SK-N-SH (cell line): Measurements from ENCODE around the gene RCSD1. TPM values are rescaled to one million over a fixed set of nuclear protein-coding genes. Genes with fewer than 3 reads are reported as not detected.

Experiments used
- CTCF ChIA-PET: fragments of 300-600, 350-600 bp; formaldehyde crosslinking; extraction: SDS; loops from one replicate; lab custom pipeline; 2021; lab: Yijun Ruan, JAX
- POLR2A ChIA-PET: fragments of 350-600 bp; sonication (Branson Sonifier 250); formaldehyde crosslinking; extraction: SDS; loops from one replicate; lab custom pipeline; 2020; ENCODE audit warnings: antibody characterized with exemption, inconsistent platforms; lab: Yijun Ruan, JAX
- DNase-seq: peaks from one replicate; pipeline ENCODE4 v3.0.0; 2012
- H2AFZ ChIP-seq: fragments of 200-600 bp; sonication (generic); 2 replicates; pipeline ENCODE4 v1.8.1; 2016; ENCODE audit warnings: antibody characterized with exemption, mild to moderate bottlenecking, low read depth
- H3F3A ChIP-seq: fragments of 200-600 bp; sonication (generic); replicated peaks from 2 replicates; pipeline ENCODE3; 2016; ENCODE audit warnings: antibody characterized with exemption, mild to moderate bottlenecking; ENCODE audit not compliant: insufficient read depth
- H3K27ac ChIP-seq, 2 experiments: fragments of 200-500 bp in 1 of 2; fragments of 200-600 bp in 1 of 2; sonication (Bioruptor generic) in 1 of 2; sonication (generic), shearing (Covaris generic) in 1 of 2; 2 replicates each; pipeline versions ENCODE4 v1.5.1 to v1.6.1; 2014 to 2016; ENCODE audit warnings: low read depth in 2 of 2, inconsistent platforms in 1 of 2, low read length in 1 of 2, mild to moderate bottlenecking in 1 of 2, mixed read lengths in 1 of 2
- H3K27me3 ChIP-seq: fragments of 200-600 bp; sonication (generic), shearing (Covaris generic); 2 replicates; pipeline ENCODE4 v1.6.1; 2016; ENCODE audit warnings: mixed run types; ENCODE audit not compliant: insufficient read depth
- H3K36me3 ChIP-seq, 2 experiments: fragments of 200-500 bp in 1 of 2; fragments of 200-600 bp in 1 of 2; sonication (Bioruptor generic) in 1 of 2; sonication (generic) in 1 of 2; replicated peaks in 1 of 2; 2 replicates each; pipeline versions ENCODE3 to v1.5.1; 2014 to 2016; ENCODE audit warnings: low read length in 1 of 2, mild to moderate bottlenecking in 1 of 2; ENCODE audit not compliant: insufficient read depth in 2 of 2, control insufficient read depth in 1 of 2
- H3K4me1 ChIP-seq, 2 experiments: fragments of 200-500 bp in 1 of 2; fragments of 200-600 bp in 1 of 2; sonication (Bioruptor generic) in 1 of 2; sonication (generic), shearing (Covaris generic) in 1 of 2; 2 replicates each; pipeline versions ENCODE4 v1.5.1 to v1.6.1; 2014 to 2016; ENCODE audit warnings: low read depth in 1 of 2, low read length in 1 of 2, mixed run types in 1 of 2; ENCODE audit not compliant: insufficient read depth in 2 of 2, control insufficient read depth in 1 of 2
- H3K4me2 ChIP-seq: fragments of 200-600 bp; sonication (generic), shearing (Covaris generic); 2 replicates; pipeline ENCODE4 v1.6.1; 2017; ENCODE audit warnings: mixed run types
- H3K4me3 ChIP-seq, 2 experiments: fragments of 200-500 bp in 1 of 2; fragments of 200-600 bp in 1 of 2; sonication (Bioruptor generic) in 1 of 2; sonication (generic), shearing (Covaris generic) in 1 of 2; 2 replicates each; pipeline versions ENCODE4 v1.5.1 to v1.8.1; 2014 to 2016; ENCODE audit warnings: low read depth in 2 of 2, inconsistent platforms in 1 of 2, low read length in 1 of 2, mild to moderate bottlenecking in 1 of 2, mixed read lengths in 1 of 2, moderate library complexity in 1 of 2
- H3K79me2 ChIP-seq: fragments of 200-600 bp; sonication (generic); 2 replicates; pipeline ENCODE4 v1.8.1; 2017; ENCODE audit warnings: mild to moderate bottlenecking; ENCODE audit not compliant: insufficient read depth
- H3K9ac ChIP-seq: fragments of 200-600 bp; sonication (generic); 2 replicates; pipeline ENCODE4 v1.6.1; 2017; ENCODE audit warnings: mixed run types
- H3K9me2 ChIP-seq: fragments of 200-600 bp; sonication (generic); 2 replicates; pipeline ENCODE4 v1.6.1; 2017; ENCODE audit warnings: mixed run types
- H3K9me3 ChIP-seq: fragments of 200-600 bp; sonication (generic); 2 replicates; pipeline ENCODE4 v1.6.1; 2017; ENCODE audit warnings: mixed run types, mild to moderate bottlenecking, moderate library complexity
- H4K20me1 ChIP-seq: fragments of 200-600 bp; sonication (generic); 2 replicates; pipeline ENCODE4 v1.6.1; 2017; ENCODE audit warnings: mild to moderate bottlenecking, mixed run types; ENCODE audit not compliant: insufficient read depth
- EP300 ChIP-seq, 2 experiments: IDR thresholded peaks; 2 replicates each; pipeline versions ENCODE4 v1.4.0 to v1.6.1; 2012; ENCODE audit warnings: borderline replicate concordance in 1 of 2, low read depth in 1 of 2, low read length in 1 of 2
- FOSL2 ChIP-seq: IDR thresholded peaks from 2 replicates; pipeline ENCODE4 v1.4.0; 2012; ENCODE audit warnings: low read depth, mild to moderate bottlenecking, moderate library complexity, borderline replicate concordance
- FOXJ3 ChIP-seq: sonication (generic); formaldehyde crosslinking; IDR thresholded peaks from 2 replicates; pipeline ENCODE4 v1.5.1; 2020; ENCODE audit warnings: mild to moderate bottlenecking, missing genetic modification reagents
- GABPA ChIP-seq: IDR thresholded peaks from 2 replicates; pipeline ENCODE4 v1.4.0; 2012; ENCODE audit warnings: low read depth, mild to moderate bottlenecking
- GATA2 ChIP-seq: sonication (generic); formaldehyde crosslinking; IDR thresholded peaks from 2 replicates; pipeline ENCODE4 v1.5.0; 2020; ENCODE audit warnings: mild to moderate bottlenecking, missing genetic modification reagents
- MXI1 ChIP-seq: IDR thresholded peaks from 2 replicates; pipeline ENCODE4 v1.6.1; 2012; ENCODE audit warnings: mild to moderate bottlenecking, low read depth, low read length, improper control_type of control experiment
- NRF1 ChIP-seq: IDR thresholded peaks from 2 replicates; pipeline ENCODE4 v1.6.1; 2012; ENCODE audit warnings: low read depth, mild to moderate bottlenecking, low read length
- POLR2AphosphoS5 ChIP-seq: IDR thresholded peaks from 2 replicates; pipeline ENCODE4 v1.6.1; 2012; ENCODE audit warnings: low read depth, low read length
- RAD21 ChIP-seq: IDR thresholded peaks from 2 replicates; pipeline ENCODE4 v1.6.1; 2012; ENCODE audit warnings: mild to moderate bottlenecking, low read length
- RXRA ChIP-seq: IDR thresholded peaks from 2 replicates; pipeline ENCODE4 v1.4.0; 2012; ENCODE audit warnings: low read depth, mild to moderate bottlenecking, borderline replicate concordance
- SIN3A ChIP-seq: IDR thresholded peaks from 2 replicates; pipeline ENCODE4 v1.6.1; 2012; ENCODE audit warnings: low read depth, mild to moderate bottlenecking, low read length, moderate library complexity, borderline replicate concordance
- TAF1 ChIP-seq: IDR thresholded peaks from 2 replicates; pipeline ENCODE4 v1.6.1; 2012; ENCODE audit warnings: low read depth, mild to moderate bottlenecking, low read length, moderate library complexity, borderline replicate concordance
- USF2 ChIP-seq: fragments of 150-350 bp; IDR thresholded peaks from 2 replicates; pipeline ENCODE4 v1.6.1; 2017; ENCODE audit warnings: antibody characterized with exemption, low read length, low read depth, borderline replicate concordance
- ZBTB33 ChIP-seq: IDR thresholded peaks from 2 replicates; pipeline ENCODE4 v1.4.0; 2012; ENCODE audit warnings: low read depth, borderline replicate concordance
- WGBS: methylation state at CpG from one replicate; pipeline ENCODE4 v1.1.6; 2017; ENCODE audit warnings: low lambda C conversion rate; 5-methylcytosine and 5-hydroxymethylcytosine counted together
- polyA plus RNA-seq, 3 experiments: library from polyadenylated mRNA; depleted of rRNA; stranded (reverse); fragments of >200 nt; gene quantifications; 2 replicates each; pipeline ENCODE4 v1.2.3, GENCODE V29; 2012

Gene RCSD1
- polyA plus RNA-seq, 1 of the 3 experiments (the other 2 are of a cell fraction): 0.02 TPM

- WGBS: 89% methylated on average over 7 of the region's 7 CpGs
- Histone ChIP-seq H2AFZ (no peak overlapping the region), H3F3A (no peaks in the 10 kb centered on the region), H3K9me3 (no peaks in the 10 kb centered on the region), H3K4me1 (peaks cover 0 to 2% of the 10 kb centered on the region in 2 experiments; a peak in 1 of 4 replicates), H3K9me2 (no peaks in the 10 kb centered on the region), H3K79me2 (no peaks in the 10 kb centered on the region), H3K27ac (no peak overlapping the region), H3K4me2 (no peak overlapping the region)
- CTCF ChIA-PET: no interaction called here
- no peak for DNase-seq
- no peak for TF ChIP-seq FOSL2
- TF ChIP-seq NRF1: no peak
- TF ChIP-seq MXI1: no peak
- TF ChIP-seq USF2: no peak
- TF ChIP-seq POLR2AphosphoS5: no peak
- no peak for TF ChIP-seq EP300 (IDR thresholded peaks at IDR 0.05; ENCODE audit: borderline replicate concordance in 1 of 2, low read depth in 1 of 2, low read length in 1 of 2)
- no peak for TF ChIP-seq SIN3A
- TF ChIP-seq TAF1: no peak
- TF ChIP-seq ZBTB33: no peak
- TF ChIP-seq GATA2 (CRISPR knock-in tag): no peak
- TF ChIP-seq FOXJ3: no peak
- TF ChIP-seq, all 33 proteins: peak for 0
- no peaks in the 10 kb centered on the region for H3K36me3 ChIP-seq
- no peaks in the 10 kb centered on the region for H3K27me3 ChIP-seq
- POLR2A ChIA-PET: no interaction called here
- no peaks in the 10 kb centered on the region for H4K20me1 ChIP-seq
- no peak overlapping the region for H3K9ac ChIP-seq
- H3K4me3 ChIP-seq: no peak overlapping the region
These were observed 21.2 kb downstream of the RCSD1 start for GRCh38 chr1:167651161-167651693.

- Histone ChIP-seq H3K4me1 (peaks cover 0 to 7% of the 10 kb centered on the region in 2 experiments; a peak in 2 of 4 replicates), H2AFZ (no peak overlapping the region), H3K9ac (no peak overlapping the region), H3K9me3 (no peaks in the 10 kb centered on the region), H3K4me2 (no peak overlapping the region), H3K4me3 (no peak overlapping the region), H3K79me2 (no peaks in the 10 kb centered on the region), H3F3A (no peaks in the 10 kb centered on the region), H4K20me1 (no peaks in the 10 kb centered on the region), H3K27ac (no peak overlapping the region), H3K27me3 (no peaks in the 10 kb centered on the region), H3K36me3 (no peaks in the 10 kb centered on the region), H3K9me2 (no peaks in the 10 kb centered on the region)
- no peak for TF ChIP-seq FOSL2
- TF ChIP-seq GABPA: no peak
- TF ChIP-seq RXRA: no peak
- no peak for TF ChIP-seq RAD21
- POLR2A ChIA-PET: no interaction called here
- no peak for DNase-seq
- CTCF ChIA-PET: interaction anchor here (0.7 to 2.0 kb wide), 4 partner anchors 10 to 596 kb away, joined by 3 to 5 read pairs (median 4); no protein-coding TSS in a partner anchor
- 87% methylated on average over 7 of the region's 7 CpGs for WGBS
These were observed 25.0 kb downstream of the RCSD1 start for GRCh38 chr1:167654975-167655575.
